ENCODE data around the gene PPP1R16B. TPM values are rescaled to one million over a fixed set of nuclear protein-coding genes. Genes with fewer than 3 reads are reported as not detected.
"Not testable (repeated sequence)": the region's sequence is repeated elsewhere in the genome, so short reads cannot be mapped to it uniquely, and the experiment has no call there.

Gene PPP1R16B
- total RNA-seq, 5 donors from 2014 or later (not counting 1 experiment from before 2014, with no cell fraction given), result 32.0 to 58.5 (median 50.2) TPM

DNA sequence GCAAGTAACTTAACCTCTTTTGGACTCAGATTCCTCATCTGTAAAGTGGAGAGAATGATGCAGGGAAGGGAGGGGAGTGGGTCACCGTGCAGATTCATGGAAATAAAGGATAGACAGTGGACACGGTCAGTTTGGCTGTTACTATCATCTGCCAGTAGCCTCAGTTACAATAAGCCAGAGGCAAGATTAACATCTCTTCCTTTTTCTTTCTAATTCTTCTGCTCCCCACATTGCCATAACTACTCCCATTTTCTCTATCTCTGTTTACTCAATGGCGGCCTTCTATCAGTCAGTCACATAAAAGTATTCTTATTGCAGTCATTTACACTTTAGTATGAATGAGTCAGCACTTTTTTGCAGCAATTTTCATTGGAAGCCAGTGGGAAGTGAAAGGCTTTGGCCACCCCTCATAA is 49.2 kb downstream of the PPP1R16B start:
- Mint-ChIP-seq H3K9me3 (no peaks in the 10 kb centered on the region), H3K27me3 (no peaks in the 10 kb centered on the region), H3K36me3 (peaks cover 39% of the 10 kb centered on the region), H3K4me3 (no peak overlapping the region), H3K4me1 (peaks cover 72 to 82% (median 77%) of the 10 kb centered on the region in 3 donors), H3K27ac (peak overlapping the region; percentile 34 to 46)
- ChIA-PET CTCF (no interaction called here), POLR2A (interaction anchor here in 1 of 2 donors (0.6 kb wide), 1 partner anchor 14 kb away, joined by 4 read pairs; no protein-coding TSS in a partner anchor)
- Histone ChIP-seq H3K9me3 (no peaks in the 10 kb centered on the region), H3K36me3 (ENCODE audit: control insufficient read depth in 2 of 2, extremely low read depth in 1 of 2, insufficient read depth in 1 of 2, low read length in 1 of 2) (no peaks in the 10 kb centered on the region), H3K27ac (ENCODE audit: low read length) (no peak overlapping the region), H3K4me3 (ENCODE audit: control insufficient read depth in 1 of 2, extremely low read depth in 1 of 2, low read length in 1 of 2) (no peak overlapping the region), H3K4me1 (ENCODE audit: control insufficient read depth in 1 of 2, extremely low read depth in 1 of 2, insufficient read depth in 2 of 2, low read length in 2 of 2) (peaks cover 3 to 44% of the 10 kb centered on the region in 2 experiments), H3K27me3 (replicated peaks in 1 of 2; ENCODE audit: control insufficient read depth in 2 of 2, extremely low read depth in 1 of 2, insufficient read depth in 2 of 2, low read length in 1 of 2) (no peaks in the 10 kb centered on the region)
- no CpG with 5 or more reads among the region's 3 CpGs for WGBS (ENCODE audit: insufficient coverage)
- ATAC-seq (replicated peaks in 1 of 4), result no peak
- DNase-seq, result no peak

DNA sequence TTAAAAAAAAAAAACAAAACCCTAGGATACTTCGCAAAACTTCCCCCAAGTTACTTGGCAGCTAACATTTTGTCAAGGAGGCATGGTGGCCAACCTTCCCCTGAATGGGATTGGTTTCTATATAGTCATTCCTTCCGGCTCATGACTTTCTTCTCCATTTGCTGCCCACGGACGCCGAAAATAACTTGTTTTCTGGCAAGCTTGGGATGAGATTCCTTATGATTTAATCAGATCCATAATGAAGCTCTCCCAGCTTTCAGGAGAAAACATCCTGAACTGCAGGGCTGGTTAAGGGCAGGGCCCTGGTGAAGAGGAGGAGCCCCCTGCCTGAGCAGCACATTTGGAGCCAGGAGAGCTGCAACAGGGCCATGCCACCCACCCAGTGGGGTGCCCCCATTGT is 49.9 kb downstream of the PPP1R16B start:
- CTCF ChIA-PET, result interaction anchor here in 1 of 2 donors (0.6 to 0.7 kb wide), 3 partner anchors 63 to 123 kb away, joined by 3 to 4 read pairs (median 3); no protein-coding TSS in a partner anchor
- Histone ChIP-seq H3K27ac (ENCODE audit: low read length) (no peak overlapping the region), H3K4me1 (ENCODE audit: control insufficient read depth in 1 of 2, extremely low read depth in 1 of 2, insufficient read depth in 2 of 2, low read length in 2 of 2) (peaks cover 3 to 48% of the 10 kb centered on the region in 2 experiments), H3K4me3 (ENCODE audit: control insufficient read depth in 1 of 2, extremely low read depth in 1 of 2, low read length in 1 of 2) (no peak overlapping the region), H3K9me3 (no peaks in the 10 kb centered on the region), H3K27me3 (replicated peaks in 1 of 2; ENCODE audit: control insufficient read depth in 2 of 2, extremely low read depth in 1 of 2, insufficient read depth in 2 of 2, low read length in 1 of 2) (no peaks in the 10 kb centered on the region), H3K36me3 (ENCODE audit: control insufficient read depth in 2 of 2, extremely low read depth in 1 of 2, insufficient read depth in 1 of 2, low read length in 1 of 2) (no peaks in the 10 kb centered on the region)
- Mint-ChIP-seq H3K9me3 (no peaks in the 10 kb centered on the region), H3K27ac (peak overlapping the region; percentile 23 to 43), H3K4me3 (no peak overlapping the region), H3K27me3 (no peaks in the 10 kb centered on the region), H3K36me3 (peaks cover 37% of the 10 kb centered on the region), H3K4me1 (peaks cover 74 to 82% (median 78%) of the 10 kb centered on the region in 3 donors)
- no peak for DNase-seq
- 93% methylated on average over 3 of the region's 5 CpGs for WGBS (ENCODE audit: insufficient coverage)
- POLR2A ChIA-PET, result interaction anchor here (0.6 to 1.0 kb wide), 3 partner anchors 8 to 18 kb away, joined by 3 to 4 read pairs (median 4); no protein-coding TSS in a partner anchor
- no peak for ATAC-seq (replicated peaks in 1 of 4)

DNA sequence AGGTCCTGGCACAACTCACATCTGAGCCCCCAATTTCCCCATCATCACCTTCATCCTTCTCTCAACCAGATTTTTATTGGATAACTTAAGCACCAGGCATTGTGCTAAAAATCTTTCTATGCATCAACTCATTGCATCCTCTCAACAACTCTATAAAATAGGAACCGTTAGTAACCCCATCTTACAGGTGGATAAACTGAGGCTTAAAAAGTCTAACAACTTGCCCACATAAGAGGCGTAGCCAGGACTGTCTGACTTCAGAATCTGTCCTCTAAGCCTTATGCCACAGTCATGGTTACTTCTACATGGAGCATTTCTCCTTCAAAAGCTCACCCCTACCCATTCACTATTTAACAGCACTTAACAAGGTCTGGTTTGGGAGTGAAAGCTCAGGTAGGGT is 51.1 kb downstream of the PPP1R16B start:
- ATAC-seq (replicated peaks in 1 of 4) (no peak), DNase-seq (no peak)
- Histone ChIP-seq H3K27me3 (replicated peaks in 1 of 2; ENCODE audit: control insufficient read depth in 2 of 2, extremely low read depth in 1 of 2, insufficient read depth in 2 of 2, low read length in 1 of 2) (no peaks in the 10 kb centered on the region), H3K9me3 (no peaks in the 10 kb centered on the region), H3K4me1 (ENCODE audit: control insufficient read depth in 1 of 2, extremely low read depth in 1 of 2, insufficient read depth in 2 of 2, low read length in 2 of 2) (peaks cover 3 to 59% of the 10 kb centered on the region in 2 experiments), H3K27ac (ENCODE audit: low read length) (peak overlapping the region; percentile 13), H3K4me3 (ENCODE audit: control insufficient read depth in 1 of 2, extremely low read depth in 1 of 2, low read length in 1 of 2) (no peak overlapping the region), H3K36me3 (ENCODE audit: control insufficient read depth in 2 of 2, extremely low read depth in 1 of 2, insufficient read depth in 1 of 2, low read length in 1 of 2) (no peaks in the 10 kb centered on the region)
- 100% methylated on average over 1 of the region's 2 CpGs for WGBS (ENCODE audit: insufficient coverage)
- H3K4me1 Mint-ChIP-seq, result peaks cover 81 to 87% (median 86%) of the 10 kb centered on the region in 3 donors
- H3K27me3 Mint-ChIP-seq, result no peaks in the 10 kb centered on the region
- no peaks in the 10 kb centered on the region for H3K9me3 Mint-ChIP-seq
- H3K27ac Mint-ChIP-seq, result peak overlapping the region; percentile 79 to 83
- peaks cover 37% of the 10 kb centered on the region for H3K36me3 Mint-ChIP-seq
- POLR2A ChIA-PET, result interaction anchor here (0.7 to 1.0 kb wide), 2 partner anchors 14 to 37 kb away, joined by 3 to 5 read pairs; no protein-coding TSS in a partner anchor
- CTCF ChIA-PET, result interaction anchor here in 1 of 2 donors (1.6 kb wide), 1 partner anchor 18 kb away, joined by 5 read pairs; no protein-coding TSS in a partner anchor
- H3K4me3 Mint-ChIP-seq, result peak overlapping the region in 1 of 3 donors; percentile 30

GRCh38 chr20:38857703-38858102 is 52.2 kb downstream of the PPP1R16B start:
- 97% methylated on average over 3 of the region's 7 CpGs for WGBS (ENCODE audit: insufficient coverage)
- Mint-ChIP-seq H3K27me3 (no peaks in the 10 kb centered on the region), H3K36me3 (peaks cover 28% of the 10 kb centered on the region), H3K9me3 (no peaks in the 10 kb centered on the region), H3K27ac (peak overlapping the region; percentile 87), H3K4me1 (peaks cover 87 to 89% (median 88%) of the 10 kb centered on the region in 3 donors), H3K4me3 (peak overlapping the region in 1 of 3 donors; percentile 45)
- H3K27ac ChIP-seq (ENCODE audit: low read length), result no peak overlapping the region
- H3K9me3 ChIP-seq, result no peaks in the 10 kb centered on the region
- no peaks in the 10 kb centered on the region for H3K36me3 ChIP-seq (ENCODE audit: control insufficient read depth in 2 of 2, extremely low read depth in 1 of 2, insufficient read depth in 1 of 2, low read length in 1 of 2)
- ChIA-PET CTCF (interaction anchor here in 1 of 2 donors (0.8 to 1.6 kb wide), 3 partner anchors 15 to 50 kb away, joined by 3 to 5 read pairs (median 3); no protein-coding TSS in a partner anchor), POLR2A (interaction anchor here in 1 of 2 donors (0.6 kb wide), 1 partner anchor 12 kb away, joined by 4 read pairs; no protein-coding TSS in a partner anchor)
- H3K4me3 ChIP-seq (ENCODE audit: control insufficient read depth in 1 of 2, extremely low read depth in 1 of 2, low read length in 1 of 2), result no peak overlapping the region
- ATAC-seq (replicated peaks in 1 of 4), result no peak
- no peak for DNase-seq
- peaks cover 3 to 70% of the 10 kb centered on the region in 2 experiments for H3K4me1 ChIP-seq (ENCODE audit: control insufficient read depth in 1 of 2, extremely low read depth in 1 of 2, insufficient read depth in 2 of 2, low read length in 2 of 2)
- H3K27me3 ChIP-seq (replicated peaks in 1 of 2; ENCODE audit: control insufficient read depth in 2 of 2, extremely low read depth in 1 of 2, insufficient read depth in 2 of 2, low read length in 1 of 2), result no peaks in the 10 kb centered on the region

DNA sequence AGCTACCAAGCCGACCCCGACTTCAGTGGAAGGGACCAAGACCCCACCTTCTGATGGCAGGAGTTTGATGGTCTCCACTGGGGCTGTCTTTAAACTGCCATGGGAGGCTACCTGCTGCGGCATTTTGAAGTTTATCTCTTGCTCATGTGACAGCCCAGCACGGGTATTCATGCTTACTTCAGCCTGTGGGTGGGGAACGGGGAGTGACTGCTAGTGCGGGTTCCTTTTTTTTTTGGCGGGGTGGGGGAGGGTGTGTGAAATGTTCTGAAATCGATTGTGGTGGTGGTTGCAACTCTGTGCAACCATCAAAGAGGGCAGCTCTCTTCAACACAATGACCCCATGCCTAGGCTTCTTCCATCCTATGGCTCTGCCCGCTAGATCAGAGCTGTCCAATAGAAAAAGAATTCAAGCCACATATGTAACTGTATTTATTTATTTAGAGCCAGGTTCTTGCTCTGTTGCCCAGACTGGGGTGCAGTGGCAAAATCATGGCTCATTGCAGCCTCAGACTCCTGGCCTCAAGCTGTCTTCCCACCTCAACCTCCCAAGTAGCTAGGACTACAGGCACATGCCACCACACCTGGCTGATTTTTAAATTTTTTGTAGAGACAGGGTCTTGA is 53.7 kb downstream of the PPP1R16B start:
- H3K4me1 Mint-ChIP-seq, result peaks cover 87 to 91% (median 90%) of the 10 kb centered on the region in 3 donors
- H3K27me3 ChIP-seq (replicated peaks in 1 of 2; ENCODE audit: control insufficient read depth in 2 of 2, extremely low read depth in 1 of 2, insufficient read depth in 2 of 2, low read length in 1 of 2), result no peaks in the 10 kb centered on the region
- H3K4me3 ChIP-seq (ENCODE audit: control insufficient read depth in 1 of 2, extremely low read depth in 1 of 2, low read length in 1 of 2), result no peak overlapping the region
- peaks cover 18% of the 10 kb centered on the region for H3K36me3 Mint-ChIP-seq
- WGBS (ENCODE audit: insufficient coverage), result 10% methylated on average over 4 of the region's 9 CpGs
- no peaks in the 10 kb centered on the region for H3K27me3 Mint-ChIP-seq
- peak in 3 of 4 experiments; percentile 25 to 51 (median 49) for ATAC-seq (replicated peaks in 1 of 4)
- ChIA-PET POLR2A (interaction anchor here (0.6 to 1.6 kb wide), 5 partner anchors 10 to 121 kb away, joined by 3 to 9 read pairs (median 4); no protein-coding TSS in a partner anchor), CTCF (interaction anchor here in 1 of 2 donors (0.8 to 3.1 kb wide), 4 partner anchors 10 to 83 kb away, joined by 3 to 12 read pairs (median 4); no protein-coding TSS in a partner anchor)
- H3K27ac ChIP-seq (ENCODE audit: low read length), result peak overlapping the region; percentile 75
- peak overlapping the region in 2 of 3 donors; percentile 21 to 34 for H3K4me3 Mint-ChIP-seq
- no peaks in the 10 kb centered on the region for H3K36me3 ChIP-seq (ENCODE audit: control insufficient read depth in 2 of 2, extremely low read depth in 1 of 2, insufficient read depth in 1 of 2, low read length in 1 of 2)
- H3K9me3 Mint-ChIP-seq, result no peaks in the 10 kb centered on the region
- H3K27ac Mint-ChIP-seq, result peak overlapping the region; percentile 87
- DNase-seq, result peak in 11 of 35 experiments; percentile 22 to 65 (median 32)
- H3K9me3 ChIP-seq, result no peaks in the 10 kb centered on the region
- H3K4me1 ChIP-seq (ENCODE audit: control insufficient read depth in 1 of 2, extremely low read depth in 1 of 2, insufficient read depth in 2 of 2, low read length in 2 of 2), result peaks cover 7 to 76% of the 10 kb centered on the region in 2 experiments

GRCh38 chr20:38859857-38860256 is 54.4 kb downstream of the PPP1R16B start:
- not testable (repeated sequence) for H3K4me3 ChIP-seq (ENCODE audit: control insufficient read depth in 1 of 2, extremely low read depth in 1 of 2, low read length in 1 of 2); DNase-seq; H3K36me3 ChIP-seq (ENCODE audit: control insufficient read depth in 2 of 2, extremely low read depth in 1 of 2, insufficient read depth in 1 of 2, low read length in 1 of 2); H3K9me3 ChIP-seq; H3K9me3 Mint-ChIP-seq; ATAC-seq (replicated peaks in 1 of 4); H3K27me3 Mint-ChIP-seq; H3K27me3 ChIP-seq (replicated peaks in 1 of 2; ENCODE audit: control insufficient read depth in 2 of 2, extremely low read depth in 1 of 2, insufficient read depth in 2 of 2, low read length in 1 of 2); H3K4me3 Mint-ChIP-seq
- H3K36me3 Mint-ChIP-seq, result peaks cover 16% of the 10 kb centered on the region
- peaks cover 83 to 91% (median 85%) of the 10 kb centered on the region in 3 donors for H3K4me1 Mint-ChIP-seq
- ChIA-PET CTCF (interaction anchor here in 1 of 2 donors (1.0 to 3.1 kb wide), 3 partner anchors 16 to 84 kb away, joined by 3 to 12 read pairs (median 3); no protein-coding TSS in a partner anchor), POLR2A (interaction anchor here in 1 of 2 donors (0.7 to 1.6 kb wide), 2 partner anchors 15 to 240 kb away, joined by 3 to 4 read pairs; no protein-coding TSS in a partner anchor)
- WGBS (ENCODE audit: insufficient coverage), result 100% methylated on average over 1 of the region's 4 CpGs
- H3K27ac ChIP-seq (ENCODE audit: low read length), result peak overlapping the region; percentile 75
- H3K27ac Mint-ChIP-seq, result peak overlapping the region in 1 of 2 donors; percentile 89
- H3K4me1 ChIP-seq (ENCODE audit: control insufficient read depth in 1 of 2, extremely low read depth in 1 of 2, insufficient read depth in 2 of 2, low read length in 2 of 2), result peaks cover 7 to 81% of the 10 kb centered on the region in 2 experiments

Data from T-cell (primary cell).